ENCODE results near the gene PRMT5. TPM values are rescaled to one million over a fixed set of nuclear protein-coding genes. Genes with fewer than 3 reads are reported as not detected.

PRMT5 gene
- total RNA-seq, 1 donor from 2014 or later: 59.0 TPM

DNA sequence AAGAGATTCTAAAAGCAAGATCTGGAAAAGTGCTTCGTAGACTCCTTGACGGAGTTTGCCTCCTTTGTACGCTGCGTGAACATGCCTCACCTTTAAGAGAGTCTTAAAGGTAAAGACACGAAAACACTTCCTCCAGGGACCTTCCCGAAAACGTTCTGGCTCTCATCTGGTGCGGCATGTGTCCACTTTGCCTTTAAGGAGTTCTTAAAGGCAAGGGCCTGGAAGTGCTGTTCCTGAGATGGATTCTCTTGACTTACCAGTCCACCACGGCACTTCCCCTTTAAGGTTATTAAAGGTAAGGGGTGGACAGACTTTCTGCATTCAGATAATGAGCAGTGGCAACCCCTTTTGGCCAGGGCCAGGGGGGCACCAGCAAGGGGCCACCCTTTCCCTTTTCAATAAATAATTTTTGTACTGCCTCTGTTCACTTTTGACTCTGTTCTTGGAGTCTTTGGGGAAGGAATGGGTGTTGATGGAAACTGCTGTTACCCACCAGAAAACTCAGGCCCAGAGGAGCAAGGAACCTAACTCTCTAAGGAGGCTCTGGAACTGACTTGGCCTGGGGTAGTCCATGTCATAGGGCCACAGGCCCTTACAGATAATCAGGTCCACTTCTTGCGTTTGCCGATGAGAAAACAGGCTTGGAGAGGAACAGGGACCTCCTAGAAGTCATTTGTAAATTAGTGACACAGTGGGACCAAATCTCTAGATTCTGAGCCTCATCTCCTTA is 41.8 kb downstream of the PRMT5 start:
- peaks cover 20% of the 10 kb centered on the region for H3K4me1 ChIP-seq
- peaks cover 19% of the 10 kb centered on the region for H3K27me3 ChIP-seq (ENCODE audit: low read depth)
- H3K4me3 ChIP-seq: peak overlapping the region; percentile 72
- peak overlapping the region; percentile 48 for H3K27ac ChIP-seq (replicated peaks)
- no peaks in the 10 kb centered on the region for H3K9me3 ChIP-seq (replicated peaks)
- no peaks in the 10 kb centered on the region for H3K36me3 ChIP-seq
- no peak for DNase-seq
- TF ChIP-seq, protein P1, sequence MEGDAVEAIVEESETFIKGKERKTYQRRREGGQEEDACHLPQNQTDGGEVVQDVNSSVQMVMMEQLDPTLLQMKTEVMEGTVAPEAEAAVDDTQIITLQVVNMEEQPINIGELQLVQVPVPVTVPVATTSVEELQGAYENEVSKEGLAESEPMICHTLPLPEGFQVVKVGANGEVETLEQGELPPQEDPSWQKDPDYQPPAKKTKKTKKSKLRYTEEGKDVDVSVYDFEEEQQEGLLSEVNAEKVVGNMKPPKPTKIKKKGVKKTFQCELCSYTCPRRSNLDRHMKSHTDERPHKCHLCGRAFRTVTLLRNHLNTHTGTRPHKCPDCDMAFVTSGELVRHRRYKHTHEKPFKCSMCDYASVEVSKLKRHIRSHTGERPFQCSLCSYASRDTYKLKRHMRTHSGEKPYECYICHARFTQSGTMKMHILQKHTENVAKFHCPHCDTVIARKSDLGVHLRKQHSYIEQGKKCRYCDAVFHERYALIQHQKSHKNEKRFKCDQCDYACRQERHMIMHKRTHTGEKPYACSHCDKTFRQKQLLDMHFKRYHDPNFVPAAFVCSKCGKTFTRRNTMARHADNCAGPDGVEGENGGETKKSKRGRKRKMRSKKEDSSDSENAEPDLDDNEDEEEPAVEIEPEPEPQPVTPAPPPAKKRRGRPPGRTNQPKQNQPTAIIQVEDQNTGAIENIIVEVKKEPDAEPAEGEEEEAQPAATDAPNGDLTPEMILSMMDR (IDR thresholded peaks at IDR 0.05; ENCODE audit: borderline replicate concordance): no peak
- intact Hi-C loops (cut with micrococcal nuclease): no loop called here

- Histone ChIP-seq H3K36me3 (no peaks in the 10 kb centered on the region), H3K4me3 (peak overlapping the region; percentile 72), H3K9me3 (replicated peaks) (no peaks in the 10 kb centered on the region), H3K27me3 (ENCODE audit: low read depth) (peaks cover 19% of the 10 kb centered on the region), H3K27ac (replicated peaks) (peak overlapping the region; percentile 48), H3K4me1 (peaks cover 20% of the 10 kb centered on the region)
- TF ChIP-seq, protein P1 (IDR thresholded peaks at IDR 0.05; ENCODE audit: borderline replicate concordance): peak; percentile 6
- peak; percentile 71 for DNase-seq
- intact Hi-C loops (cut with micrococcal nuclease): no loop called here
Observed at GRCh38 chr14:22886500-22887259, 42.5 kb downstream of the PRMT5 start.

DNA sequence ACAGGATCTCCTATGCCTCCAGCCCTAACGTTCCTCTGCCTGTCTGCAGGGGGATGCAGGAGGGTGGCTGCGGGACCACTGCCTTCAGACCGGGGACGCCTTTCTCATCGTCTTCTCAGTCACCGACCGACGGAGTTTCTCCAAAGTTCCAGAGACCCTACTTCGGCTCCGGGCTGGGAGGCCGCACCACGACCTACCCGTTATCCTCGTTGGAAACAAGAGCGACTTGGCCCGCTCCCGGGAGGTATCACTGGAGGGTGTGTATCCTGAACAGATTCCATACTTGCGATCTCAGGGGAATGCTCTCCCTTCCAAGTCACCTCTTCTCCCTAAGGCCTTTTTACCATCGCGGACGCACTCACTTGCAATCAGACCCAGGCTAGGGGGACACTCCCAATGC is 43.2 kb downstream of the PRMT5 start:
- TF ChIP-seq, protein P1 (IDR thresholded peaks at IDR 0.05; ENCODE audit: borderline replicate concordance): no peak
- peaks cover 19% of the 10 kb centered on the region for H3K27me3 ChIP-seq (ENCODE audit: low read depth)
- H3K36me3 ChIP-seq: no peaks in the 10 kb centered on the region
- no peak overlapping the region for H3K27ac ChIP-seq (replicated peaks)
- peaks cover 20% of the 10 kb centered on the region for H3K4me1 ChIP-seq
- DNase-seq: no peak
- intact Hi-C loops (cut with micrococcal nuclease): no loop called here
- peak overlapping the region; percentile 72 for H3K4me3 ChIP-seq
- no peaks in the 10 kb centered on the region for H3K9me3 ChIP-seq (replicated peaks)

- intact Hi-C loops (cut with micrococcal nuclease): no loop called here
- Histone ChIP-seq H3K9me3 (replicated peaks) (no peaks in the 10 kb centered on the region), H3K36me3 (no peaks in the 10 kb centered on the region), H3K4me3 (no peak overlapping the region), H3K4me1 (peaks cover 20% of the 10 kb centered on the region), H3K27me3 (ENCODE audit: low read depth) (peaks cover 19% of the 10 kb centered on the region), H3K27ac (replicated peaks) (no peak overlapping the region)
- TF ChIP-seq, protein P1 (IDR thresholded peaks at IDR 0.05; ENCODE audit: borderline replicate concordance): no peak
- no peak for DNase-seq
Observed at GRCh38 chr14:22884738-22885523, 44.2 kb downstream of the PRMT5 start.

- H3K36me3 ChIP-seq: peaks cover 3% of the 10 kb centered on the region
- no peaks in the 10 kb centered on the region for H3K9me3 ChIP-seq (replicated peaks)
- no peak overlapping the region for H3K4me3 ChIP-seq
- H3K27me3 ChIP-seq (ENCODE audit: low read depth): peaks cover 19% of the 10 kb centered on the region
- H3K4me1 ChIP-seq: peaks cover 20% of the 10 kb centered on the region
- TF ChIP-seq, protein P1 (IDR thresholded peaks at IDR 0.05; ENCODE audit: borderline replicate concordance): no peak
- intact Hi-C loops (cut with micrococcal nuclease): no loop called here
- DNase-seq: no peak
- H3K27ac ChIP-seq (replicated peaks): no peak overlapping the region
Observed at GRCh38 chr14:22884076-22884737, 45.0 kb downstream of the PRMT5 start.

Data from left ventricle myocardium inferior (tissue), 1 donor.